GM19455 (cell line): Measurements from ENCODE around the gene DTD1.
A peak's percentile ranks its signal among the peaks of the same experiment; 100 is the strongest.
"Not testable (repeated sequence)": the region's sequence is repeated elsewhere in the genome, so short reads cannot be mapped to it uniquely, and the experiment has no call there.

ENCODE experiments used
- ATAC-seq: cut with Tn5 transposase; IDR thresholded peaks from one replicate; pipeline ENCODE4 v1.9.1; 2021; ENCODE audit not compliant: unreplicated experiment

Gene DTD1

GRCh38 chr20:18738055-18738454 is 150.2 kb downstream of the DTD1 start:
- ATAC-seq: no peak

GRCh38 chr20:18738888-18739287 is 151.0 kb downstream of the DTD1 start:
- no peak for ATAC-seq

GRCh38 chr20:18739751-18740166 is 151.9 kb downstream of the DTD1 start:
- ATAC-seq: no peak

GRCh38 chr20:18740726-18741125 is 152.9 kb downstream of the DTD1 start:
- no peak for ATAC-seq

- no peak for ATAC-seq
Measured at GRCh38 chr20:18742841-18743240, 155.0 kb downstream of the DTD1 start.

GRCh38 chr20:18743665-18744440 is 156.0 kb downstream of the DTD1 start:
- no peak for ATAC-seq

GRCh38 chr20:18747090-18747489 is 159.2 kb downstream of the DTD1 start:
- no peak for ATAC-seq

GRCh38 chr20:18748987-18749386 is 161.1 kb downstream of the DTD1 start:
- ATAC-seq: no peak

- no peak for ATAC-seq
Measured at GRCh38 chr20:18749528-18749927, 161.7 kb downstream of the DTD1 start.

- no peak for ATAC-seq
Measured at GRCh38 chr20:18750735-18751134, 162.9 kb downstream of the DTD1 start.

GRCh38 chr20:18754030-18754652 is 166.3 kb downstream of the DTD1 start:
- ATAC-seq: peak; percentile 98

GRCh38 chr20:18754653-18755045 is 166.8 kb downstream of the DTD1 start:
- ATAC-seq: no peak

- ATAC-seq: not testable (repeated sequence)
Measured at GRCh38 chr20:18760852-18761251, 173.0 kb downstream of the DTD1 start.

- no peak for ATAC-seq
Measured at GRCh38 chr20:18767676-18768075, 179.8 kb downstream of the DTD1 start.

- ATAC-seq: no peak
Measured at GRCh38 chr20:18773566-18773965, 185.7 kb downstream of the DTD1 start.

GRCh38 chr20:18774207-18774606 is 186.4 kb downstream of the DTD1 start:
- ATAC-seq: no peak

- ATAC-seq: no peak
Measured at GRCh38 chr20:18775633-18776032, 187.8 kb downstream of the DTD1 start.

- ATAC-seq: no peak
Measured at GRCh38 chr20:18778690-18779392, 191.0 kb downstream of the DTD1 start.

GRCh38 chr20:18780385-18781130 is 192.7 kb downstream of the DTD1 start:
- no peak for ATAC-seq

GRCh38 chr20:18781509-18781908 is 193.7 kb downstream of the DTD1 start:
- ATAC-seq: no peak

- ATAC-seq: no peak
Measured at GRCh38 chr20:18783385-18783959, 195.6 kb downstream of the DTD1 start.
